GM19099 (cell line): ENCODE measurements around the gene FARSA.

Source experiments
- POLR2A ChIP-seq: IDR thresholded peaks from 3 replicates; pipeline ENCODE4 v1.6.1; 2011; ENCODE audit warnings: low read depth; ENCODE audit not compliant: insufficient read length; ENCODE audit errors: extremely low read depth

The FARSA gene

GRCh38 chr19:12886651-12886968 is 46.9 kb downstream of the FARSA start:
- no peak for TF ChIP-seq POLR2A

GRCh38 chr19:12885749-12886650 is 47.5 kb downstream of the FARSA start:
- no peak for TF ChIP-seq POLR2A

- TF ChIP-seq POLR2A, result no peak
These were observed 48.4 kb downstream of the FARSA start for GRCh38 chr19:12884926-12885748.

GRCh38 chr19:12884627-12884925 is 48.9 kb downstream of the FARSA start:
- no peak for TF ChIP-seq POLR2A

- no peak for TF ChIP-seq POLR2A
These were observed 49.3 kb downstream of the FARSA start for GRCh38 chr19:12884202-12884601.

GRCh38 chr19:12882589-12882988 is 50.9 kb downstream of the FARSA start:
- TF ChIP-seq POLR2A, result no peak

GRCh38 chr19:12881172-12881808 is 52.2 kb downstream of the FARSA start, which contains the start of gene DNASE2:
TSS of gene DNASE2 (minus strand) at chr19:12881449. CDS start at chr19:12881375, 74 bp downstream.
- peak; percentile 87 for TF ChIP-seq POLR2A

GRCh38 chr19:12880551-12881171 is 52.9 kb downstream of the FARSA start:
- no peak for TF ChIP-seq POLR2A

GRCh38 chr19:12875086-12875485 is 58.4 kb downstream of the FARSA start:
- TF ChIP-seq POLR2A, result no peak

- TF ChIP-seq POLR2A, result no peak
These were observed 59.4 kb downstream of the FARSA start for GRCh38 chr19:12873891-12874745.

- TF ChIP-seq POLR2A, result no peak
These were observed 60.3 kb downstream of the FARSA start for GRCh38 chr19:12872941-12873890.
